Spleen (tissue), 7 donors: Measurements from ENCODE around the gene WIPF2.

Source experiments
- POLR2A ChIP-seq, 3 donors: fragments of 450-650 bp; IDR thresholded peaks; one replicate each; pipeline ENCODE4 v1.5.1; 2017; ENCODE audit warnings: antibody characterized with exemption in 3 of 3, mild to moderate bottlenecking in 1 of 3
- POLR2AphosphoS5 ChIP-seq, 3 donors: sonication (generic); formaldehyde crosslinking; IDR thresholded peaks; one replicate each; pipeline ENCODE4 v1.5.1; 2017; ENCODE audit warnings: antibody characterized with exemption in 3 of 3
- TF ChIP-seq, protein P1 (sequence below), 11 experiments: fragments of 200-600 bp in 7 of 11; fragments of 450-650 bp in 4 of 11; sonication (generic) in 4 of 11; IDR thresholded peaks in 8 of 11; conservative IDR thresholded peaks in 3 of 11; 1 replicate in 7 of 11; 2 replicates in 4 of 11; pipeline versions ENCODE4 v1.4.0 to v1.8.0; 2016 to 2021; ENCODE audit warnings: antibody characterized with exemption in 11 of 11, inconsistent platforms in 4 of 11, mild to moderate bottlenecking in 1 of 11
- donor health status: DM: no; HTN: no; CAD: no; lungs with moderate emphysema.
- donor health status: DM: no; HTN: no; CAD: no.
- donor health status: DM: no; HTN: no; CAD: no.

DNA sequence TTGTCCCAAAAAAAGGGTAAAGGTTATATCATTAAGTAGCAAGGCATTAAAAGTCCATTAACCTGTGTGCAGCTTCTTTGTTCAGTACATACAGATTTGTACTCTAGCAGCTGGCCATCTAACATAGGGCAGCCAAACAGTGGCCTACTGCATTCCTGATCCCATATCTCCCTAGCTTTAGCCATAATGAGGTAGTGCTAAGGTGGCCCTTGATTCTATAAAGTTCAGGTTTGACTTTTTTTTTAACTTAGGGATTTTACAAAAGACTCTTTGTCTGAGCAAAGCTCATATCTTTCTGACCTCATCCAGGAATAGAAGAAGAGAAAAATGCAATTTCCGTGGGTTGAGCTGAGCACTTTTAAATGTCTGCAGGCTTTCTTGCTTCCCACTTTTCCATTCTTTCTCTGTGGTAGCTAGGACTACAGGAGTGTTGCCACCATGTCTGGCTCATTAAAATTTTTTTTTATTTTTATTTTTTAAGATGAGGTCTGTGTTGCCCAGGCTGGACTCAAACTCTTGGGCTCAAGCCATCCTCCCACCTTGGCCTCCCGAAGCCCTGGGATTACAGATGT is 49.1 kb downstream of the WIPF2 start:
- TF ChIP-seq, protein P1, sequence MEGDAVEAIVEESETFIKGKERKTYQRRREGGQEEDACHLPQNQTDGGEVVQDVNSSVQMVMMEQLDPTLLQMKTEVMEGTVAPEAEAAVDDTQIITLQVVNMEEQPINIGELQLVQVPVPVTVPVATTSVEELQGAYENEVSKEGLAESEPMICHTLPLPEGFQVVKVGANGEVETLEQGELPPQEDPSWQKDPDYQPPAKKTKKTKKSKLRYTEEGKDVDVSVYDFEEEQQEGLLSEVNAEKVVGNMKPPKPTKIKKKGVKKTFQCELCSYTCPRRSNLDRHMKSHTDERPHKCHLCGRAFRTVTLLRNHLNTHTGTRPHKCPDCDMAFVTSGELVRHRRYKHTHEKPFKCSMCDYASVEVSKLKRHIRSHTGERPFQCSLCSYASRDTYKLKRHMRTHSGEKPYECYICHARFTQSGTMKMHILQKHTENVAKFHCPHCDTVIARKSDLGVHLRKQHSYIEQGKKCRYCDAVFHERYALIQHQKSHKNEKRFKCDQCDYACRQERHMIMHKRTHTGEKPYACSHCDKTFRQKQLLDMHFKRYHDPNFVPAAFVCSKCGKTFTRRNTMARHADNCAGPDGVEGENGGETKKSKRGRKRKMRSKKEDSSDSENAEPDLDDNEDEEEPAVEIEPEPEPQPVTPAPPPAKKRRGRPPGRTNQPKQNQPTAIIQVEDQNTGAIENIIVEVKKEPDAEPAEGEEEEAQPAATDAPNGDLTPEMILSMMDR (IDR thresholded peaks at IDR 0.05 in 8 of 11, conservative IDR thresholded peaks at IDR 0.05 in 3 of 11) = no peak
- TF ChIP-seq POLR2A (IDR thresholded peaks at IDR 0.05) = no peak
- no peak for TF ChIP-seq POLR2AphosphoS5 (IDR thresholded peaks at IDR 0.05)
